PC-3 (cell line): ENCODE results near the gene TAS1R3. TPM values are rescaled to one million over a fixed set of nuclear protein-coding genes. Genes with fewer than 3 reads are reported as not detected.

Experiments
- ATAC-seq: fragments of 200-7000 bp; cut with Tn5 transposase; 2 replicates; pipeline ENCODE4 v1.9.1; 2020; ENCODE audit warnings: mild to moderate bottlenecking, moderate library complexity
- BruUV-seq: library from RNA; stranded (reverse); fragments of 400-500 nt; replicated peaks from 2 replicates; lab custom pipeline; 2021; lab: Mats Ljungman, UMichigan
- CTCF ChIA-PET: fragments of 300-600 bp; sonication (Branson Sonifier 250); formaldehyde crosslinking; loops from one replicate; lab custom pipeline; 2022; ENCODE audit warnings: antibody characterized with exemption; lab: Charles Lee
- POLR2A ChIA-PET: fragments of 300-600 bp; sonication (Branson Sonifier 250); formaldehyde crosslinking; loops from one replicate; lab custom pipeline; 2022; ENCODE audit warnings: antibody characterized with exemption; ENCODE audit not compliant: unreplicated experiment; lab: Charles Lee
- DNase-seq: peaks from one replicate; pipeline ENCODE4 v3.0.0-alpha.2; 2015
- H2AFZ ChIP-seq: fragments of 300-600 bp; sonication (generic); 2 replicates; pipeline ENCODE4 v1.6.0; 2016; ENCODE audit warnings: antibody characterized with exemption, low read length
- H3F3A ChIP-seq: fragments of 300-600 bp; sonication (generic); one replicate; pipeline ENCODE4 v1.6.0; 2017; ENCODE audit warnings: antibody characterized with exemption, low read length, control low read depth, mild to moderate bottlenecking; ENCODE audit not compliant: unreplicated experiment
- H3K27ac ChIP-seq: fragments of 300-600 bp; sonication (generic); 2 replicates; pipeline ENCODE4 v1.5.1; 2016; ENCODE audit warnings: mild to moderate bottlenecking, low read length
- H3K27me3 ChIP-seq: fragments of 300-600 bp; sonication (generic); 2 replicates; pipeline ENCODE4 v1.6.1; 2016; ENCODE audit warnings: low read length, mixed read lengths
- H3K36me3 ChIP-seq: fragments of 300-600 bp; sonication (generic); 2 replicates; pipeline ENCODE4 v1.6.1; 2016; ENCODE audit warnings: low read depth, mixed run types, low read length, mixed read lengths
- H3K4me1 ChIP-seq: fragments of 300-600 bp; sonication (generic); 2 replicates; pipeline ENCODE4 v1.5.1; 2016; ENCODE audit warnings: low read length; ENCODE audit not compliant: insufficient read depth
- H3K4me2 ChIP-seq: fragments of 300-600 bp; sonication (generic); 2 replicates; pipeline ENCODE4 v1.6.0; 2016; ENCODE audit warnings: low read length
- H3K4me3 ChIP-seq: fragments of 300-600 bp; sonication (generic); 2 replicates; pipeline ENCODE4 v1.5.1; 2016; ENCODE audit warnings: mild to moderate bottlenecking, low read length, mixed read lengths
- H3K79me2 ChIP-seq: fragments of 300-600 bp; sonication (generic); 2 replicates; pipeline ENCODE4 v1.6.1; 2017; ENCODE audit warnings: low read length, mixed read lengths
- H3K9ac ChIP-seq: fragments of 300-600 bp; sonication (generic); 2 replicates; pipeline ENCODE4 v1.6.0; 2016; ENCODE audit warnings: mild to moderate bottlenecking, low read length
- H3K9me2 ChIP-seq: fragments of 300-600 bp; sonication (generic); replicated peaks from 2 replicates; pipeline ENCODE4 v1.6.1; 2016; ENCODE audit warnings: mixed run types, low read length, mixed read lengths
- H3K9me3 ChIP-seq: fragments of 300-600 bp; sonication (generic); 2 replicates; pipeline ENCODE4 v1.6.1; 2016; ENCODE audit warnings: low read length, mixed read lengths
- H4K20me1 ChIP-seq: fragments of 300-600 bp; sonication (generic); 2 replicates; pipeline ENCODE4 v1.6.1; 2016; ENCODE audit warnings: low read length, mixed read lengths
- EZH2 ChIP-seq: fragments of 300-600 bp; sonication (generic); IDR thresholded peaks from one replicate; pipeline ENCODE4 v1.6.1; 2017; ENCODE audit warnings: antibody characterized with exemption, mild to moderate bottlenecking, low read length; ENCODE audit not compliant: unreplicated experiment
- EZH2phosphoT487 ChIP-seq: fragments of 300-600 bp; sonication (generic); IDR thresholded peaks from 2 replicates; pipeline ENCODE4 v1.6.1; 2018; ENCODE audit warnings: mild to moderate bottlenecking, antibody characterized with exemption, low read length, borderline replicate concordance
- intact Hi-C: fragments of 100-400 bp; cut with micrococcal nuclease; formaldehyde crosslinking; loops from 2 replicates; pipeline ENCODE4 v1.9.0; 2023
- total RNA-seq: library from RNA; depleted of rRNA; stranded (reverse); fragments of >200 nt; gene quantifications from 2 replicates; pipeline ENCODE4 v1.2.3, GENCODE V29; 2014
- TF ChIP-seq, protein P1 (sequence below): fragments of 300-600 bp; sonication (generic); conservative IDR thresholded peaks from 2 replicates; pipeline ENCODE4 v1.5.1; 2017; ENCODE audit warnings: antibody characterized with exemption, low read depth, mild to moderate bottlenecking, low read length

Gene TAS1R3
- total RNA-seq, 1 experiment from 2014 or later = 1.9 TPM

DNA sequence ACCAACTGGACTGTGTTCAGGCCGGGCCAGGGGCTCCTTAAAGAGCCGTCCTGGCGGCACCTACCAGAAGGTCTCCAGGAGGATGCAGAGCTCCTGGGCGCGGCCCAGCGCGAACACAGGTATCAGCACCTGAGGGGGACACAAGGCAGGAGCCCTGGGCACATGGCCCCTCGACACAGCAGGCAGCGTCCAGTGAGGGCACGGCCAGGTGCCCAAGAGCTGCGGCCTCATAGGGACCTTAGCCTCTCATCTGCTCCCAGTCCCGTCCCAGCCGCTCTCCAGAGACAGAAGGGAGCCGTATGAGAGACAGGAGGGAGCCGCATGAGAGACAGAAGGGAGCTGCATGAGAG lies 16.9 kb upstream of the TAS1R3 start:
- no peak for TF ChIP-seq EZH2
- TF ChIP-seq, protein P1, sequence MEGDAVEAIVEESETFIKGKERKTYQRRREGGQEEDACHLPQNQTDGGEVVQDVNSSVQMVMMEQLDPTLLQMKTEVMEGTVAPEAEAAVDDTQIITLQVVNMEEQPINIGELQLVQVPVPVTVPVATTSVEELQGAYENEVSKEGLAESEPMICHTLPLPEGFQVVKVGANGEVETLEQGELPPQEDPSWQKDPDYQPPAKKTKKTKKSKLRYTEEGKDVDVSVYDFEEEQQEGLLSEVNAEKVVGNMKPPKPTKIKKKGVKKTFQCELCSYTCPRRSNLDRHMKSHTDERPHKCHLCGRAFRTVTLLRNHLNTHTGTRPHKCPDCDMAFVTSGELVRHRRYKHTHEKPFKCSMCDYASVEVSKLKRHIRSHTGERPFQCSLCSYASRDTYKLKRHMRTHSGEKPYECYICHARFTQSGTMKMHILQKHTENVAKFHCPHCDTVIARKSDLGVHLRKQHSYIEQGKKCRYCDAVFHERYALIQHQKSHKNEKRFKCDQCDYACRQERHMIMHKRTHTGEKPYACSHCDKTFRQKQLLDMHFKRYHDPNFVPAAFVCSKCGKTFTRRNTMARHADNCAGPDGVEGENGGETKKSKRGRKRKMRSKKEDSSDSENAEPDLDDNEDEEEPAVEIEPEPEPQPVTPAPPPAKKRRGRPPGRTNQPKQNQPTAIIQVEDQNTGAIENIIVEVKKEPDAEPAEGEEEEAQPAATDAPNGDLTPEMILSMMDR = no peak
- TF ChIP-seq EZH2phosphoT487 = no peak
- H3K79me2 ChIP-seq = peaks cover 60% of the 10 kb centered on the region
- POLR2A ChIA-PET = no interaction called here

DNA sequence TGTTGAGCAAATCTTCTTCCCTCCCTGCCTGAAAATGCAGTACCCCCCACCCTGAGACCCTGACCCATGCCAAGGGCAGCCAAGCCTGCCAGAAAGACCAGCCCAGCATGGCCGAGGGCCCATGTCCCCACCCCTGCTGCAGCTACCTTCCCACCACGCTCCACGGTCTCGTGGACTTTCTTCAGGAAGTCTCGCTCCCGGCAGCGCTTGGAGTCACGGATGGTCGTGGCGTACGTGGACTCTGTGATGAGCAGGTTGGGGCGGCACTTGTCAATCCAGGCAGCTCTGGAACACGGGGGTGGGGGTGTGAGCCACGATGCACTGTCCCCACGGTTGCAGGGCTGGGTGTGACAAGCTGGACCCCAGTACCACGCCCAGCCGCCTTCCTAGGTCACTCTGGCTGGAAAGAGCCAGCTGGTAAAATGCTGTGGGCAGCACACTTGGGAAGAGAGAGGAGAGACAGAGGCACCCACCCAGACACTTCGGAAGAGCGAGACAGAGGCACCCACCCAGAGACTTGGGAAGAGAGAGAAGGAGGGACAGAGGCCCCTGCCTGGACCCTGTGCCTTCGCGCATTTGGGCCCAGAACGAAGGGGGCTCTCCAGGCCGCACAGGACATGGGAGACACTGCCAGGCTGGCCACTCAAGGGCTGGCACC lies 16.3 kb upstream of the TAS1R3 start:
- no peak overlapping the region for H2AFZ ChIP-seq

More for the DNA sequence above, 16.9 kb upstream of the TAS1R3 start:
- Histone ChIP-seq H3K27me3 (no peaks in the 10 kb centered on the region), H3K4me2 (no peak overlapping the region), H4K20me1 (peaks cover 7% of the 10 kb centered on the region; the same call in 1 of the 2 replicates), H3K9me3 (no peaks in the 10 kb centered on the region), H3K9me2 (no peaks in the 10 kb centered on the region), H3K4me3 (no peak overlapping the region), H3F3A (peaks cover 9% of the 10 kb centered on the region), H3K4me1 (peaks cover 31% of the 10 kb centered on the region), H3K27ac (no peak overlapping the region), H3K36me3 (peaks cover 43% of the 10 kb centered on the region), H2AFZ (no peak overlapping the region), H3K9ac (no peak overlapping the region)
- ATAC-seq = no peak
- intact Hi-C loops = no loop called here
- no TSS peak for BruUV-seq
- DNase-seq = no peak
- CTCF ChIA-PET = no interaction called here

More for the DNA sequence above, 16.3 kb upstream of the TAS1R3 start:
- no peak for DNase-seq
- Histone ChIP-seq H3K4me2 (no peak overlapping the region), H3K9me2 (no peaks in the 10 kb centered on the region), H3K9me3 (no peaks in the 10 kb centered on the region), H3K79me2 (peaks cover 60% of the 10 kb centered on the region), H3K4me1 (peaks cover 32% of the 10 kb centered on the region), H3F3A (peaks cover 9% of the 10 kb centered on the region), H3K4me3 (no peak overlapping the region), H4K20me1 (peaks cover 7% of the 10 kb centered on the region; the same call in 1 of the 2 replicates), H3K36me3 (peaks cover 48% of the 10 kb centered on the region), H3K27ac (no peak overlapping the region), H3K9ac (no peak overlapping the region), H3K27me3 (no peaks in the 10 kb centered on the region)
- intact Hi-C loops = no loop called here
- ChIA-PET POLR2A (no interaction called here), CTCF (no interaction called here)
- ATAC-seq = no peak
- no peak for TF ChIP-seq EZH2
- TF ChIP-seq EZH2phosphoT487 = no peak
- TF ChIP-seq, protein P1 = no peak
- BruUV-seq = no TSS peak
